Endodermal cell (in vitro differentiated cells): ENCODE data around the gene CTXN2. TPM values are rescaled to one million over a fixed set of nuclear protein-coding genes. Genes with fewer than 3 reads are reported as not detected.

Experiments used
- DNase-seq: peaks from one replicate; pipeline ENCODE4 v3.0.0-alpha.2; 2017
- H3K27ac ChIP-seq: 2 replicates; pipeline ENCODE4 v1.5.1; 2013; ENCODE audit warnings: mild to moderate bottlenecking, low read depth, low read length, moderate library complexity
- H3K27me3 ChIP-seq: 2 replicates; pipeline ENCODE4 v1.6.1; 2013; ENCODE audit warnings: mild to moderate bottlenecking, low read length, moderate library complexity; ENCODE audit not compliant: insufficient read depth, control insufficient read depth, poor library complexity, severe bottlenecking
- H3K36me3 ChIP-seq: 2 replicates; pipeline ENCODE4 v1.7.0; 2013; ENCODE audit warnings: mild to moderate bottlenecking, low read length, moderate library complexity; ENCODE audit not compliant: control insufficient read depth, insufficient read depth
- H3K4me1 ChIP-seq: one replicate; pipeline ENCODE4 v1.7.0; 2013; ENCODE audit warnings: low read length; ENCODE audit not compliant: control insufficient read depth, insufficient read depth
- H3K4me3 ChIP-seq: 2 replicates; pipeline ENCODE4 v1.5.1; 2013; ENCODE audit warnings: mild to moderate bottlenecking, low read length, moderate library complexity
- H3K9ac ChIP-seq: 2 replicates; pipeline ENCODE4 v1.6.1; 2013; ENCODE audit warnings: mild to moderate bottlenecking, low read length, moderate library complexity; ENCODE audit not compliant: poor library complexity, severe bottlenecking; ENCODE audit errors: extremely low read depth
- H3K9me3 ChIP-seq: 2 replicates; pipeline ENCODE4 v1.6.1; 2013; ENCODE audit warnings: mild to moderate bottlenecking, low read length, moderate library complexity; ENCODE audit not compliant: control insufficient read depth
- H3K27ac Mint-ChIP-seq: 2 replicates; pipeline ENCODE4 v1.8.0; 2020; ENCODE audit warnings: mixed read lengths
- H3K27me3 Mint-ChIP-seq: 2 replicates; pipeline ENCODE4 v1.8.0; 2021; ENCODE audit warnings: mild to moderate bottlenecking, mixed read lengths; ENCODE audit not compliant: insufficient read depth
- H3K36me3 Mint-ChIP-seq: 2 replicates; pipeline ENCODE4 v1.8.0; 2020; ENCODE audit warnings: low read depth, mixed read lengths
- H3K4me1 Mint-ChIP-seq: 2 replicates; pipeline ENCODE4 v1.8.0; 2020; ENCODE audit warnings: mixed read lengths
- H3K4me3 Mint-ChIP-seq: 2 replicates; pipeline ENCODE4 v1.8.0; 2020; ENCODE audit warnings: mild to moderate bottlenecking, moderate library complexity, mixed read lengths
- H3K9me3 Mint-ChIP-seq: 2 replicates; pipeline ENCODE4 v1.8.0; 2020; ENCODE audit warnings: mild to moderate bottlenecking, mixed read lengths
- WGBS, 2 experiments: methylation state at CpG; one replicate each; pipeline versions ENCODE4 v1.1.5 to v1.1.7; 2013; ENCODE audit warnings: missing lambda C conversion rate in 2 of 2, mixed read lengths in 1 of 2; ENCODE audit not compliant: insufficient coverage in 1 of 2, insufficient read length in 1 of 2; 5-methylcytosine and 5-hydroxymethylcytosine counted together
- long read RNA-seq, 4 experiments: library from polyadenylated mRNA in 2 of 4; library from RNA in 1 of 4; library from capped mRNA in 1 of 4; stranded (forward) in 3 of 4; unstranded in 1 of 4; transcript quantifications; one replicate each; pipeline ENCODE4 v2.0.0, GENCODE V29; 2020 to 2021; ENCODE audit warnings: inconsistent platforms in 1 of 4
- polyA plus RNA-seq, 2 experiments: library from polyadenylated mRNA; stranded (reverse); fragments of 50-300 nt; gene quantifications; one replicate each; pipeline ENCODE4 v1.2.3, GENCODE V29; 2013
- total RNA-seq, 2 donors: library from RNA; stranded (reverse); fragmentation: NEBNext Ultra II Directional in 1 of 2; extraction: Animal tissue kit (Norgen Biotek cat#: 25700) in 1 of 2; gene quantifications; 2 replicates in 1 of 2; 3 replicates in 1 of 2; pipeline ENCODE4 v1.2.1, GENCODE V29; 2021
- TF ChIP-seq, protein P1 (sequence below): fragments of 200-600 bp; sonication (generic); conservative IDR thresholded peaks from 2 replicates; pipeline ENCODE4 v1.5.0; 2021; ENCODE audit warnings: antibody characterized with exemption, mild to moderate bottlenecking

CTXN2 gene
- under 1 TPM in 1 of 2 donors, not detected in 1; 0.13 TPM for total RNA-seq
- polyA plus RNA-seq (2013, experiment 1 of 2), result 0.28 TPM
- polyA plus RNA-seq (2013, experiment 2 of 2), result 0.12 TPM
- long read RNA-seq, experiment 1, result 0 reads
- long read RNA-seq, experiment 2, result 0 reads
- long read RNA-seq, experiment 3, result 0 reads
- long read RNA-seq, experiment 4, partial matches to known transcripts, result 0 of 1 reads
- long read RNA-seq, experiment 4, other reads (novel, unspliced or antisense), result 0 of 1 reads

DNA sequence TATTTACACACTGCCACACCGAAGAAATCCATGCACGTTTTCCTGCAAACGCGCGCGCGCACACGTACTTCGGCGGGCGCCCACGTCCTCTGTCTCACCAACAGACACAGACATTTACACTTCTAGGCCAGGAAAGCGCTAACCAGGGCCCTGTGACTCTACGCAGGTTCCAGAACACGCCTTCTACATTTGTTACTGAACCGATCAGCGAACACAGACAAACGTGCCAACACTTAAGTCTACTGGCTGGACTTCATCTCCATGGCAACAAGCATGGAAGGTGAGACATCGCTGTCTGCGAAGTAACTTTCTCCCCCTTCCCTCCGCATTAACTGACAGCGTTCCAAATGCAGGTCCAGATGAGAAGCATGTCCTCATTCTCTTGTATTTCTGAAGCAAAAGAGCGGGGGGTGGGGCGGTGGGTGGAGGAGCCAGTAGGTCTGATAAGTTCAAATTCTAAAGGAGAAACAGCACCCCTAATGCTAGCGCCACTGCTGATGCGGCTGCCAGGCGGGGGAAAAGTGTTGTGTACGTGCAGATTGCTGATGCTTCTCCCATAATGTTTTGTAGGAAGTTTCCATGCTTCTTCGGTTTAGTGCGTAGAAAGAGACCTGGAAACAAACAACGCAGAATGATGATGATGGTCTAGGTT is at the start of gene CTXN2:
Gene CTXN2 (plus strand): TSS at position 92 of the 652 bp plus-strand sequence. CDS start 9,636 bp downstream, outside the sequence.
- no peak within 1 kb of the TSS for H3K27ac ChIP-seq
- H3K9ac ChIP-seq, result no peak within 1 kb of the TSS
- Mint-ChIP-seq H3K9me3 (no peaks in the 10 kb centered on the region), H3K36me3 (no peaks in the 10 kb centered on the region), H3K27me3 (peaks cover 4% of the 10 kb centered on the region), H3K4me1 (peaks cover 13% of the 10 kb centered on the region), H3K4me3 (peak within 1 kb of the TSS; percentile 3), H3K27ac (no peak within 1 kb of the TSS)
- H3K4me3 ChIP-seq, result peak within 1 kb of the TSS; percentile 69
- 17 to 35% methylated on average over 10 to 31 of the region's 31 CpGs for WGBS, 2 experiments
- peaks cover 45% of the 10 kb centered on the region for H3K27me3 ChIP-seq
- H3K4me1 ChIP-seq, result no peaks in the 10 kb centered on the region
- DNase-seq, result peak; percentile 58
- no peaks in the 10 kb centered on the region for H3K9me3 ChIP-seq
- H3K36me3 ChIP-seq, result no peaks in the 10 kb centered on the region
- TF ChIP-seq, protein P1, sequence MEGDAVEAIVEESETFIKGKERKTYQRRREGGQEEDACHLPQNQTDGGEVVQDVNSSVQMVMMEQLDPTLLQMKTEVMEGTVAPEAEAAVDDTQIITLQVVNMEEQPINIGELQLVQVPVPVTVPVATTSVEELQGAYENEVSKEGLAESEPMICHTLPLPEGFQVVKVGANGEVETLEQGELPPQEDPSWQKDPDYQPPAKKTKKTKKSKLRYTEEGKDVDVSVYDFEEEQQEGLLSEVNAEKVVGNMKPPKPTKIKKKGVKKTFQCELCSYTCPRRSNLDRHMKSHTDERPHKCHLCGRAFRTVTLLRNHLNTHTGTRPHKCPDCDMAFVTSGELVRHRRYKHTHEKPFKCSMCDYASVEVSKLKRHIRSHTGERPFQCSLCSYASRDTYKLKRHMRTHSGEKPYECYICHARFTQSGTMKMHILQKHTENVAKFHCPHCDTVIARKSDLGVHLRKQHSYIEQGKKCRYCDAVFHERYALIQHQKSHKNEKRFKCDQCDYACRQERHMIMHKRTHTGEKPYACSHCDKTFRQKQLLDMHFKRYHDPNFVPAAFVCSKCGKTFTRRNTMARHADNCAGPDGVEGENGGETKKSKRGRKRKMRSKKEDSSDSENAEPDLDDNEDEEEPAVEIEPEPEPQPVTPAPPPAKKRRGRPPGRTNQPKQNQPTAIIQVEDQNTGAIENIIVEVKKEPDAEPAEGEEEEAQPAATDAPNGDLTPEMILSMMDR, result no peak

- Mint-ChIP-seq H3K4me1 (no peaks in the 10 kb centered on the region), H3K4me3 (no peak overlapping the region), H3K27me3 (no peaks in the 10 kb centered on the region), H3K36me3 (peaks cover 14% of the 10 kb centered on the region), H3K27ac (no peak overlapping the region), H3K9me3 (no peaks in the 10 kb centered on the region)
- H3K27me3 ChIP-seq, result no peaks in the 10 kb centered on the region
- no peak overlapping the region for H3K4me3 ChIP-seq
- H3K9me3 ChIP-seq, result no peaks in the 10 kb centered on the region
- WGBS, 2 experiments, result 100% methylated on average over 1 of the region's 1 CpG; no CpG with 5 or more reads in 1 of the 2 experiments
- peaks cover 16% of the 10 kb centered on the region for H3K36me3 ChIP-seq
- TF ChIP-seq, protein P1, result no peak
- no peak overlapping the region for H3K9ac ChIP-seq
- H3K27ac ChIP-seq, result no peak overlapping the region
- no peaks in the 10 kb centered on the region for H3K4me1 ChIP-seq
- no peak for DNase-seq
Measured at GRCh38 chr15:48143856-48144255, 47.6 kb upstream of the CTXN2 start.

GRCh38 chr15:48144889-48145288 is 46.6 kb upstream of the CTXN2 start:
- Histone ChIP-seq H3K4me3 (no peak overlapping the region), H3K9ac (no peak overlapping the region), H3K36me3 (peaks cover 20% of the 10 kb centered on the region), H3K9me3 (no peaks in the 10 kb centered on the region), H3K27me3 (no peaks in the 10 kb centered on the region), H3K4me1 (no peaks in the 10 kb centered on the region), H3K27ac (no peak overlapping the region)
- TF ChIP-seq, protein P1, result no peak
- Mint-ChIP-seq H3K36me3 (peaks cover 16% of the 10 kb centered on the region), H3K27ac (no peak overlapping the region), H3K27me3 (no peaks in the 10 kb centered on the region), H3K4me3 (no peak overlapping the region), H3K4me1 (no peaks in the 10 kb centered on the region), H3K9me3 (no peaks in the 10 kb centered on the region)
- 94 to 100% methylated on average over 1 of the region's 1 CpG for WGBS, 2 experiments
- DNase-seq, result no peak
